NCI-H128 (cell line): ENCODE data around the gene ARSG.
"Not testable (repeated sequence)": the region's sequence is repeated elsewhere in the genome, so short reads cannot be mapped to it uniquely, and the experiment has no call there.

Experiments used
- DNase-seq: peaks from one replicate; lab custom pipeline; 2025; ENCODE audit not compliant: unreplicated experiment; lab: John Stamatoyannopoulos, UW

Gene ARSG

GRCh38 chr17:68290955-68291835 is at the start of gene ARSG, which contains the start of gene SLC16A6:
TSS of gene ARSG (plus strand) at chr17:68291495. CDS start at chr17:68307494, 15,999 bp downstream.
TSS of gene SLC16A6 (minus strand) at chr17:68291127. CDS start at chr17:68278320, 12,807 bp downstream.
- DNase-seq = no peak

GRCh38 chr17:68246271-68247028 is 44.8 kb upstream of the ARSG start:
- no peak for DNase-seq

GRCh38 chr17:68247445-68248198 is 43.7 kb upstream of the ARSG start, which contains the start of gene AMZ2:
TSS of gene AMZ2 (plus strand) at chr17:68248043. CDS start at chr17:68250188, 2,145 bp downstream.
- DNase-seq = peak; percentile 89

GRCh38 chr17:68248199-68248825 is 43.0 kb upstream of the ARSG start:
- no peak for DNase-seq

- no peak for DNase-seq
Measured at GRCh38 chr17:68248891-68249290, 42.4 kb upstream of the ARSG start.

GRCh38 chr17:68249354-68249765 is 41.9 kb upstream of the ARSG start:
- DNase-seq = no peak

GRCh38 chr17:68253426-68253825 is 37.9 kb upstream of the ARSG start:
- not testable (repeated sequence) for DNase-seq

GRCh38 chr17:68255151-68255550 is 36.1 kb upstream of the ARSG start:
- DNase-seq = no peak

GRCh38 chr17:68255731-68256538 is 35.4 kb upstream of the ARSG start:
- no peak for DNase-seq

GRCh38 chr17:68256701-68257100 is 34.6 kb upstream of the ARSG start:
- DNase-seq = not testable (repeated sequence)

GRCh38 chr17:68257934-68258333 is 33.4 kb upstream of the ARSG start:
- DNase-seq = no peak

- DNase-seq = not testable (repeated sequence)
Measured at GRCh38 chr17:68258890-68259647, 32.2 kb upstream of the ARSG start.

GRCh38 chr17:68259648-68259951 is 31.7 kb upstream of the ARSG start:
- DNase-seq = not testable (repeated sequence)

- DNase-seq = no peak
Measured at GRCh38 chr17:68260051-68260762, 31.1 kb upstream of the ARSG start.

GRCh38 chr17:68262467-68262866 is 28.8 kb upstream of the ARSG start:
- not testable (repeated sequence) for DNase-seq

GRCh38 chr17:68263101-68263681 is 28.1 kb upstream of the ARSG start:
- DNase-seq = not testable (repeated sequence)

- DNase-seq = not testable (repeated sequence)
Measured at GRCh38 chr17:68265833-68266232, 25.5 kb upstream of the ARSG start.

GRCh38 chr17:68273722-68274121 is 17.6 kb upstream of the ARSG start:
- DNase-seq = no peak
